ENCODE data around the gene C5orf15.

GRCh38 chr5:133953568-133954145 lies 14.8 kb downstream of the C5orf15 start:
- TF ChIP-seq CTCF (IDR thresholded peaks at IDR 0.05): no peak
- no peak for TF ChIP-seq EP300 (IDR thresholded peaks at IDR 0.05; ENCODE audit: low read depth)
- no peak for TF ChIP-seq POLR2A (IDR thresholded peaks at IDR 0.05)
- no peak for TF ChIP-seq POLR2AphosphoS5 (IDR thresholded peaks at IDR 0.05)

Measured in transverse colon (tissue), 4 donors.